NCI-H226 (cell line): ENCODE measurements around the gene CLCF1.

Experiments
- DNase-seq: peaks from one replicate; pipeline ENCODE4 v3.0.0-alpha.2; 2015

CLCF1 gene

GRCh38 chr11:67372993-67373647 lies at the start of gene CLCF1:
TSS of gene CLCF1 (minus strand) at chr11:67373598. CDS start at chr11:67373539, 59 bp downstream.
- peak; percentile 63 for DNase-seq

GRCh38 chr11:67422891-67423290 lies 49.5 kb upstream of the CLCF1 start:
- DNase-seq: peak; percentile 48

- DNase-seq: no peak
Observed at GRCh38 chr11:67421430-67422031, 48.1 kb upstream of the CLCF1 start.

- peak; percentile 78 for DNase-seq
Observed at GRCh38 chr11:67420646-67421429, 47.4 kb upstream of the CLCF1 start.

GRCh38 chr11:67420147-67420645 lies 46.8 kb upstream of the CLCF1 start:
- no peak for DNase-seq

- no peak for DNase-seq
Observed at GRCh38 chr11:67419325-67420049, 46.1 kb upstream of the CLCF1 start.

GRCh38 chr11:67418476-67419281 lies 45.3 kb upstream of the CLCF1 start:
- DNase-seq: no peak

GRCh38 chr11:67417425-67417824 lies 44.0 kb upstream of the CLCF1 start:
- DNase-seq: no peak

- peak; percentile 62 for DNase-seq
Observed at GRCh38 chr11:67416416-67417335, 43.3 kb upstream of the CLCF1 start.

GRCh38 chr11:67415501-67416304 lies 42.3 kb upstream of the CLCF1 start, which contains the start of gene CARNS1:
TSS of gene CARNS1 (plus strand) at chr11:67415678. CDS start at chr11:67416200, 522 bp downstream.
- no peak for DNase-seq

- no peak for DNase-seq
Observed at GRCh38 chr11:67413266-67413849, 40.0 kb upstream of the CLCF1 start.

GRCh38 chr11:67412495-67413179 lies 39.2 kb upstream of the CLCF1 start:
- no peak for DNase-seq

- no peak for DNase-seq
Observed at GRCh38 chr11:67411785-67412152, 38.4 kb upstream of the CLCF1 start.

GRCh38 chr11:67410984-67411784 lies 37.8 kb upstream of the CLCF1 start:
- DNase-seq: no peak

- DNase-seq: no peak
Observed at GRCh38 chr11:67410369-67410831, 37.0 kb upstream of the CLCF1 start.

- DNase-seq: no peak
Observed at GRCh38 chr11:67409781-67410368, 36.5 kb upstream of the CLCF1 start.

GRCh38 chr11:67409261-67409666 lies 35.9 kb upstream of the CLCF1 start:
- no peak for DNase-seq
